ENCODE results near the gene MAML3.

MAML3 gene

DNA sequence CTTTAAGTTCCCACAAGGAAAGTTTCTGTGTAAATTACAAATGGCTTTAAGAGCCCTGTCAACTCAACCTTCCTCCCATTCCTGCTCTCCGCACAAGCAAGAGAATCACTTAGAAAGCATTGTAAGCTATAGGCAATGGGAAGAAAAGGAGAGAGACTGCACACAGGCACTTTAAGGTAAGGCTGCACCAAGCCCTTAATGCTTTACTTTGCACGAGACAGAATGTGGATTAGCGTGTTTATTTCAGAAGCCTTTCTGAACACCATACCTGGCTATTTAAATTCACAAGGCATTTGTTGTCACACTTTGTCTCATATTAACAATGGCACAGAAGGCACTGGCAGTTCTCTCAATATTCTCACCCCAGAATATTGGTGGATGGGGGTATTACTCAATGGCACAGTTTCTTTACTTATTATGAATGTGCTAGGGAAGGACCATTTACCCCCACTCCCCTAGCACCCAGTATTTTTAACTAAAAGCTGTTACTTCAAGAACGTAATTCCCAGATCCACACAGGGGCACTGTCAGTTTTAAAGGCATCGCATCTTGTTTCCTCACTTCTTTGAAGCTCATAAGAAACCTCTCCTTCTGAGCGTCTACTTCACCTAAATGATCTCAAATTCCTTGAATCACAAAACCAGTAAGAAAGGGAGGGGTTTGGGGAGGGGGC, 150.0 kb downstream of the MAML3 start:
- no peak for DNase-seq (ENCODE audit: low read depth)

DNA sequence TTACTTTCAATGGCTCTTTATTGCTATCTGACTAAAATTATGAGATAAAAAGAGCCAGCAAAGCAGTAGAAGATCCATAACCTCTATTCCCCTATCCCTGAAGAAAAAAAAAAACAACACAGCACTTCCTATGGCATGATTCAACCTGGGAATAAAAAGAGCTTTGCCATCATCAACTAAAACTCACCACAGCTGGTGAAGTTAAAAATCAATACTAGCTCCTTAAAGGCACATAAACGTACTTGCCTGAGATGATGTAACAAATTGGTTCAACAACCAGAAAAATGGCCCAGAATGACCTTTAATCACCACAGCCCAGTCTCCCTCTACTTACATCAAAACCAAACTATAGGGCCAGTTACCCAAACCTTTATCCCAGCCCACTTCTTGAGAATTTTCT, 153.8 kb downstream of the MAML3 start:
- no peak for DNase-seq (ENCODE audit: low read depth)

DNA sequence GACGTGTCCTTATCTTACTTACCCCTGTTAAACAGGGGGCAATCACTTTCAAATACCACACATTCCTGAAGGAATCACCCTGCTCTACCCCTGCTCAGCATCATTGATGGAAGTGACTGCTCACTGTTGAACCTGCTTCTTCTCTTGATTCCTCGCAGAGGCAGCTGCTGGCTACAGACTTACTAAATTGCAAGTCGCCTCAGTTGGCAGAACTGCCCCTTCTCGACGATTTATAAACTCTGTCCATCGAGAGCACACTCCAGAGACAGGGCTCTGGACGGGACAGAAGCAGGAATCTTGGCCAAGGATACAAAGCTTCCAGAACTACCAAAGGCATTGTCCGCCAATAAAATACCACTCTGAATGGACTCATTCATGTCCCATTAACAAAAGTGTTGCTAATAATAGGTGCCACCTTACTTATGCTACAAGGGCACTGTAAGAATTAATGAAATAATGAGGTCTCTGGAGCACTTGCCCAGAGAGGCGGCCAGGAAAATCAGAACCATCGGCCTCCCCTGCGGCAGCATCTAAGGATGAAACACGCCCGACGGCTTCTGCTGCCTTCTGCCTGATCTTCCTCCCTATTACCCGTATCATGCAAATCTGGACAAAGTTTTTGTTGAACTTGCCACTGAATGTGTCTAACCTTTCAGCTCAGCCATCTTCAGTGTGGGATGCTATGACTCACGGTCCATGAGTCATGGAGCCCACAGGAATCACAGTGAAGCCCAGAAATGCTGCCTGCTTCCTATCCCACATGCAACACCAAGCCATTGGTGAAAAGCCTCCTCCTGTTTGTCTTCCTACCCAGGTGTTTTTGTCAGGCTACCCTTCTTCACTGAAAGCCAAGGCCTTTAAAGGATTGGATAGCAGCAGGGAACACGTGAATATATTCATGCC, 164.9 kb downstream of the MAML3 start:
- peak; percentile 80 for DNase-seq (ENCODE audit: low read depth)

DNA sequence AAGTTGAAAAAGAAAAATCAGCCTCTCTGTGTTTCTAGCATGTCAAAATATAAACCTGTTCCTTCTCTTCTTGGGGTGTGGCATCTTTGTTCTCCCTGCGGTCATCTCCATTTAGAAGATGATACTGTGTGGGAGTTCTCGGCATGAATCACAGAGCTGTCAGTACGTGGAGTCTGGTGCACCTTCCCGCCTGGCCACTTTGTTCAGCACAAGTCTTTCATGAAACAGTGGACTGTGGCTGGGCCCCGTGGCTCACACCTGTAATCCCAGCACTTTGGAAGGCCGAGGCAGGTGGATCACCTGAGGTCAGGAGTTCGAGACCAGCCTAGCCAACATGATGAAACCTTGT, 166.5 kb downstream of the MAML3 start:
- DNase-seq (ENCODE audit: low read depth) = no peak

DNA sequence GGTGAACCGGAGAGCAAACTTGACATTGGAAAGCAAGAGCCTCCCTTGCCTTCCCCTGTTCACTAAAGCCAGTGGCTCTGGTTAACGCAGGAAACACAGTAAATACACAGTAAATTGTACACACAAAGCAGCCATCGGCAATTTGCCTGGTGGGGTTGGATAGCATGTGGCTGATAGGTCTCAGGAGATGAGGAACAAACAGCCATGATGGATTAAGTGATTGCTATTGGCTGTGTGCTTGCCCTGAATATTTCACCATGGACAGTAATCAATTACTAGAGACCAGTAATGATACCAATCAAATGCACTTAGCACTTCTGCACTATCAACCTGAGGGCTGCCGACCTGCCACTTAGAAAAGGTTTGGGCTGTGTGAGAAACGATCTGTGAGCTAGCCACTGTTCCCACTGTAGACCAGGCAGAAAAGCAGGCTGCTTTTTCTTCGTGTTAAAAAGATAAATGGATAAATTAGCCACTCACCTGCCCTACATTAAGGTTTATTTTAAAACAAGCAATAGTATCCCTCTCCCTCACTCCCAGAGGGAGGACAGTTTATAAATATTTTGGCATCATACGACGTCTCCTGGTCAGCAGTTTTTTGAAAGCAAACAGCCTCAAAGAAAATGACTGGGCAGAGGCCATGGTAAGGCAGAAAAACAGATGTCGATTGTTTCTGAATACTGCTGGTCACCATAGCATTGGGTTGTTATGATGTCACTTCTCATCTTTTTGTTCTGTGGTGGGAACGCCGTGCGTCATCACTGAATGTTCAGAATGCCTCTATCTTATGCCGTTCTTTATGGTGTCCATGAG, 167.1 kb downstream of the MAML3 start:
- no peak for DNase-seq (ENCODE audit: low read depth)

DNA sequence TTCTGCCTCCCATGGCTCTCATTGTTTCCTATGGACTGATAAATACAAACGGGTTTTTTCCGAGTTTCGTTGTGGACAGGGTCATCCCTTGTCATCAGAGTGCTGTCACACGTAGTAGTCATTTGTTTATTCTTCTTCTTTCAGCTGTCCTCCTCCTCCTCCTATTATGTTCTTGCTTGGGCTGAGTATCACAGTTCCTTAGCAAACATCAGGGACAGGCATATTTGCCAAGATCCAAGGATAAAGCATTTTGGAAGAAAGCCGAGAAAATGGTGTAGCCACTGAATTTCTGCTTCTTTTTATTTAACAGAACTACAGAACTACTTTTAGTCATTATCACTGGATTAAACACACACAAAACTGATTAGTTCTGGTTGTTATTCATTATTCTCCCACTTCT, 167.9 kb downstream of the MAML3 start:
- no peak for DNase-seq (ENCODE audit: low read depth)

DNA sequence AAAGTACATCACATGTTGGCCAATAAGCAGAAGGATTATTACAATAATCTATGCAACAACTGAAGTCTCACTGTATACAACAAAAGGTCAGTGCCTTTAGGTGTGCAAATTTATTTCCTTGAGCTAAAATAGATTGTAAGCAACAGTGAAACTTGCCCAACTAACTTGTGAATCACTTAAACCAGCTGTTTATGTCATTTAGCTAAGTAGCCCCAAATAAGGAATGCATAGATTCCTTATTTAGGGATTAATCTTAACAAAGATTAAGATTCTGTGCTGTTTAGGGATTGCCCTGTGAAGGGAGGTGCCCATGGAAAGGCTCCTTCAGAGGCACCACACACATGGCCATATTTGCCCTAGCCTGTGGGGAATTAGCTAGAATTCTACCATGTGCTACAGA, 168.6 kb downstream of the MAML3 start:
- DNase-seq (ENCODE audit: low read depth) = no peak

DNA sequence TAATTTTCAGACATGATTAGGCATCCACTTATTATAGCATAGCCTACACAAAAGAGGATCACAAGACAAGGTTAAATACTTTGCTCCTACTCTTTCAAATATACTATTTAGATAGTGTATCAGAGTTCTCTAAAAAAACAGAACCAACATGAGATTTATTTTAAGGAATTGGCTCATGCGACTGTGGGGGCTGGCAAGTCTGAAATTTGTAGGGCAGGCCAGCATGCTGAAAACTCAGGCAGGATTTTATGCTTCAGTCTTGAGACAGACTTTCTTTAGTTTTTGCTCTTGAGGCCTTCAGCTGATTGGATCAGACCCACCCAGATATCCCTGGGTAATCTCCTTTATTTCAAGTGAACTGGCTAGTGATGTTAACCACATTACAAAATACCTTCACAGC, 169.5 kb downstream of the MAML3 start:
- DNase-seq (ENCODE audit: low read depth) = no peak

DNA sequence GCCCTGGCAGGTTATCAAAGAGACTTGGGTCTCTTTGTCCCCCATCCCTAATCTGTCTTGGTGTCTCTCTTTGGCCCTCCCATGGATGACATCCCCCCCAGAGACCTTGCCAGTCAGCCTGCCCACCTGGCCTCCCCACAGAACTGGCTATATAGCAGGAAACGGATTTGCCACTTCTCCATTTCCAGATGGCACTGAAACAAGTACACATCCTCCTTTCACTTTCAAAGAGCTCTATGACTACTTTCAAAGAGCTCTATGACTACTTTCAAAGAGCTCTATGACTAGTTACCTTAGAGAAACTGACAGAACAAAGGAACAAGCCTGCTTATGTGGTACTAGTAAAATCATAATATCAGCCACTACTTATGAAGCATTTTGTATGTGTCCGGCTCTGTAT, 175.3 kb downstream of the MAML3 start:
- no peak for DNase-seq (ENCODE audit: low read depth)

DNA sequence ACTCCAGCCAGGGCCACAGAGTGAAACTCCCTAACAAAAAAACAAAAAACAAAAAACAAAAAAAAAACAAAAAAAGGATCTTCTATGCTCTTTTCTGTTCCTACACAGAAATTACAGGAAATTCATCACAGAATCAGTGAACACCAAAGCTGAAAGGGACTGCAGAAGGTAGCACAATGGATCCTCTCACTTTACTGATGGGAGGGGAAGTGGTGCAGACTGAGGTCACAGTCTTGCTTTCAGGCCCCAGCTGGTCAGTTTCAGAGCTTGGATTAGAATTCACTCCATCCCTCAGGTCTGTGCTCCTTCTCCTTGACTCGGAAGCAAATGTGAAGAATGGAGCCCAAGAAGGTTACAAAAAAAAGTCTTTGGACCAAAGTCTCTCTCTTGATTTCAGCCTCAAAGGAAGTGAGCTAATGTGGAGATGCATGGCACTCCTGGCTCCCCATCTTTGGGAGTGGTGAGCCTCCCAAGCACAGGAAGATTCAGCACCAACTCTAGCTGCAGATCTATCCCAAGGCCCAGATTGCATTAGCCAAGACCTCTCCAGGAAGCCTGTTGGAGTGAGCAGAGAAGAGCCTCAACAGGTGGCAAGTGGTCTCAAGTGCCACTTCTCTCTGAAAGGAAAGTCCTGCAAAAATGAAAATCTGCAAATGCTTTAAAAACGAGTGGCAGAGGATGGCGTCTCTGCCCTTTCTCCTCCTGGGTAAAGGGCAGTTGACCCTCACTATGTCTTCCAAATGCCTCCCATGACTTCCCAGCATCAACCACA, 176.0 kb downstream of the MAML3 start:
- no peak for DNase-seq (ENCODE audit: low read depth)

DNA sequence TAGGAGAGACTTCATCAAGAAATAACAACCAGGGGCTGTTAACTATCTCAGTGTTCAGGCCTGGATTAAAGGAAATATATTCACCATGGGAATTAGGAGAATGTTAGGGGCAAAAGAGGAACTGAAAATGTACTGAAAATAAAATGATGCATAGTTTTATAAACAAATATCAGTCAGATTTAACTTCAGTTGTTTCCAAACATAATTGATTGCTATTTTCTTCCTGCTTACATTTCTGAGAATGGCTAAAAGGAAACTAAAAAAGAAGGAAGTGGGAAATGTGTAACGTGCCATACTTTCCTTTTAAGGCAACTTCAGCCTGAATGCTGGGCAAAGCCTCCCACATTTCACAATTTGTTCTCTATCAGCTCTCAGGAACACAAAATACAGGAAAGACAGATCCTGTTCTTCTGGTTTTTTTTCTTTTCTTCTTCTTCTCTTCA, 178.1 kb downstream of the MAML3 start:
- DNase-seq (ENCODE audit: low read depth) = no peak

DNA sequence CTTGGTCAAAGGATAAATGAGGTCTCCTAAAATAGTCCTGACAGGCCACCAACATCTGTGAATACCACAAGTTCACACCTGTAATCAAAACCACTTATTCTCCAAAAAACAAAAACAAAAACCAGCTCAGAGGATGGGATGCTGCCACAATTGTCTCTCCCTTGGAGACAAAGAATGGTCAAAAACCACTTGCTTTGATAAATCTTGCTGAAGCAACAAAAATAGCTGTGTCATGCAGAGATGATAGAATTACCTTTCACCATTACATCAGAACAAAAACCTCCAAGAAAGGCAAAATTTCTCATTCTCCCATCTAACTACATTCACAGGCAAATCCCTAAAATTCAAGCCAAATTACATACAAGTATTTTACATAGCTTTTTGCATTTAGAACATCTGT, 180.4 kb downstream of the MAML3 start:
- DNase-seq (ENCODE audit: low read depth) = no peak

DNA sequence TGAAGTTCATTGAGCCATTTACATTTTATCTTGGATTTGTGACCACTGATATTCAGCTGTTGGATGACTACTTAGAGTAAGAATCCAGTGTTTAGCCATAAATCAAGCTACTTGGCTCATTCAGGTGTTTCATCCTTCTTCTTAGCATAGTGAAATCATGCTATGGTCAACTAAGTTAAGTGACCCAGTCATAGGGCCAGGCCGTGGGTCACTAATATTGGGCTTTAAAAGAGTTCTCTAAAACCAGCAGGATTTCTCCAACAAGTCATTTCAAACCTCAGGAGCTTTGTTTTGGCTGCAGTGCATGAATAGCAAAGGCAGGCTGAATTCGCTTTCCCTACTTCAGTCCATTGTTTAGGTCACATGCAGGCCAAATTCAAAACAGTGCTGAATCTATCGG, 181.0 kb downstream of the MAML3 start:
- DNase-seq (ENCODE audit: low read depth) = no peak

DNA sequence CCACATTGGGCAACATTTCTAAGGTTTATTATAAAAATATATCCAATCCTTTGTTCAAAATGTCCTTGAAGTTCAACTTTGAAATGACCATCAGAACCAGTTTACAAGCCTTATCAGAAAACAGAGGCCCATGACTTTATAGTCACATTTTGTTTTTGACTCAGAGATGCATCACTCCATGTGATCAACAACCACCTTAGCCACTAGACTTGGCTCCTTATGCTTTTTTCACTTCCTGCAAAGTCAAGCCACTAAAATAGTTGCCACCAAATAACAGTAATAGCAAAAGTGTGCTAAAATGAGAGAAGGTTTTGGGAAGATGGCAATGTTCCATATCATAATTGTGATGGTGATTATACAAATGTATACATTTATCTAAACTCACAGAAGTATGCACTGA, 181.7 kb downstream of the MAML3 start:
- no peak for DNase-seq (ENCODE audit: low read depth)

DNA sequence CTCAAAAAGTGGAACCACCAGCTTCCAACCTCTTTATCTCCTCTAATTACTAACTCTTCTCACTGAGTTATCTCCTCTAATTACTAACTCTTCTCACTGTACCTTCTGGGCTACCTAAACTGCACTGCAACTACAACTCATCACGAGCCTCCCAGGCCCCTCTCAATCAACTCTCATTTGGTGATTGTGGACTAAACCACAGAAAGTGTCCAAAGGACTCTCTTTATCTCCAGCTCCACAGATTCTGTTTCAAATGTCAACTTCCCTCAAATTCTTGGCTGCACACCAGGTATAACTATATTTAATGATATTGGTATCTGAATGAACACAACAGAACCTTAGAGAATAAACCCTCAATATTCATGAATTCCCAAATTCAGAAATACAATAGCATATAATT, 182.9 kb downstream of the MAML3 start:
- DNase-seq (ENCODE audit: low read depth) = no peak

DNA sequence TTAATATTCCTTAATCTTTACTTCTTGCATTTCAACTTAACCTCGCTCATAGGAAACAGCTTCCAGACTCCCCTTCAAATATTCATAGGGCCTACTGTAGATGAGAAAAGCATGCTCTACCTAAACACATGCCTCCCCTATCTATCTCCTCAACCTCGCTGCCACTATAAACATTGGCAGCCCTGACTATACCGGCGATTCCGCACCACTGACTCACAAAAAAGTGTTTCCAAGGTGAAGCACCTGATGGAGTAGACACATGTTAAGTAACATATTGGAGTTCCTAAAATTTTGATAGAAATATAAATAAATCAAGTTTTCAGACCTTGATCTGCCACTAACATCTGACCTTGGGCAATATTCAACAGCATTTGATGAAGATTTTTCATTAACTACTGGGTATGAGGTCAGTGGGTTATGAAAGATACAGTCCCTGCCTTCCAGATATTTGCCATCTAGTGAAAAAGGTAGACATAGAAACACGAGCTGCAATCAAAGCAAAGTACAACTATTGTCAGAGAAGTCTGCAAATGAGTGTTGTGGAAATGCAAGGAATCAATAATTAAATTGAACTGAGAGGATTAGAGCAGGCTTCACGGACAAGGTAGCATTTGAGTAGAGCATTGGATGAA, 184.2 kb downstream of the MAML3 start:
- DNase-seq (ENCODE audit: low read depth) = no peak

DNA sequence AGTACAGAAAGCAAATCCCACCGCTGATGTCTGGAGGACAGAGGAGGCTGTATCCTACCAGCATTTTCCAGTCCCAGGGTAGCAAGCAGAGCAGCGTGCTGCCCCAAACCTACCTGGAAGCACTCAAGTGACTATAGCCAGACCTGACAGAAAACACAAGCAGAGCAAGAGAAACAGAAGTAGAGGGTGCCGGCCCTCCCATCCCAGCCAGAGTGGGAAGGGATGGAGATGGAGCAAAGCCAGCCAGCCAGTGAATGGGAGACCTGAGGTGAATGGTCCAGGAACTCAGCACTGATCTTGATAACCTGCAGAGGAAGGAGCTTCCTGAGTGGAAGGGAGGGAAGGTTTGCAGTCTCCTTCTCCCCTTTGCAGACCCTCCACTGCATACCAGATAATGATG, 185.2 kb downstream of the MAML3 start:
- no peak for DNase-seq (ENCODE audit: low read depth)

DNA sequence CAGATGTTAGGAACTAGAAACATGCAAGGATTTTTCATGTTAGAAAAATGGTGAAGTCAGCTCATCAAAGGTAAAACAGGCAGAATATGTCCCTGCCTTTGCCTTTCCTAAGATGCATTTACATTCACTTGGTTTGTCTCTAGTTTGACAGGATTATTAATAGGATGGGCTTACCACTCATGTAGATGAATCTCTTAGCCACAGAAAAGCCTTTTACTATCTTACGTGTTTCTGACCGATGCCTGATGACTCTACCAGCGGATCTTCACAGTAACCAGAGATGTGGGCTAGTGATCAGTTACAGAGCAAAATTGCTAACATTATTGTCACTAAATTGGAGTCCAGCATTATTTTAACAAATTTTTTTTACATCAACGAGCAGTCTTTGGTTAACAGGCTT, 187.6 kb downstream of the MAML3 start:
- DNase-seq (ENCODE audit: low read depth) = no peak

DNA sequence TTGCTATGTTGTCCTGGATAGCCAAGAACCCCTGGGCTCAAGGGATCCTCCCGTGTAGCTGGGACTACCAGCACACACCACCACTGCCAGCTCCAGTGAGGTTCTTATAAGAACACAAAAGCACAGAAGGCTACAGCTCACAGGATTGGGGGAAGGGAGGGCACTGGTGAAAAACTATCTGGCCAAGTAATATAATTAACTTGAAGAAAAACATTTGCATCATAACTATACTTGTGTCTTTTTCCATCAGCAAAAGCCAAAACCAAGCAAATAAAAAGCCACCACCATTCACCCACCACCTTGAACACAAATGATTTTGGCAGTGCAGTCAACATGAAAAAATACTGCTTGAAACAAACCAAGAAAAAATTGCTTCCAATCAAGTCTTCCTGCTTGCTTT, 188.2 kb downstream of the MAML3 start:
- no peak for DNase-seq (ENCODE audit: low read depth)

DNA sequence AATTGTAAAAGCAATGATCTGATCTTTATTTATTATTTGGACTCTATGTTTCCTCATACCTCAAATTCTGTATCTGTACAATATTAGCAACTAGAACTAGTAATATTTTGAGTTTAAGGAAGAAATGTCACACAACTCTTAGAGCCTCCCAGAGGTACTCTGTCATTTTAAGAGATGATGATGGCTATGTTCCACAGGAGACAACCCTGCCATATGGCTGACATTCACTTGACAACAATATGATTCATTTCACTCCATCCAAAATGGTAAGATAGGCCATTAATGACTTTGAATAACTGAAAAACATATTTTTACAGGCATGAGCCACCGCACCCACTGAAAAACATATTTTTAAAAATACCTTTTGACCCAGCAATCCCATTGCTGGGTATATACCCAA, 190.3 kb downstream of the MAML3 start:
- DNase-seq (ENCODE audit: low read depth) = no peak

DNA sequence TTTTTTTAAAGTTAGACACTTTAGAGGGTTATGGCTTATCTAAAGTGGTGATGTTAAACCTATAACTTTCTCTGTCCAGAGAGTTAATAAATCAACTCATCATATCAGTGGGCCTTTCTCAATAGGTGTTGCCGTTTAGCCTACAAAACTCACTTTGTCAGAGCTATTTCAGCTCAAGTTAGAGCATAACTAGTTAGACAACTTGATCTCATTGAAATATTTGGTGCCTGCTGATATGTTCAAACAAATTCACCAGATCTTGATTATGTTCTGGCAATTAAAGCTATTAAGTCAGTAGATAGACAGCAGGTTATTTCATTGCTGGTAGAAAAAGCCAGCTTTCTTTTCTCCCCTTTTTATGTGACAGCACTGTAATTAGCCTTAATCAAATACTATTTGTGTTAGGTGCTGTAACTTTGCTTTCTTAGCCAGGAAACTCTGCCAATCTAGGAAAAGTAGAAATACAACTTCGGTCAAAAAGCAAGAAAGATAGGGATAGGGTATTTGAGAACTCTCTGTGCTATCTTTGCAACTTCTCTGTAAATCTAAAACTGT, 191.8 kb downstream of the MAML3 start:
- no peak for DNase-seq (ENCODE audit: low read depth)

Data from GM04504 (cell line).